CD4-positive, alpha-beta T cell (primary cell): ENCODE results near the gene TXLNA. TPM values are rescaled to one million over a fixed set of nuclear protein-coding genes. Genes with fewer than 3 reads are reported as not detected.

Experiments
- ATAC-seq: fragments of 200-7000 bp; cut with Tn5 transposase; one replicate; pipeline ENCODE4 v1.10.0; 2022; ENCODE audit warnings: mild to moderate bottlenecking; ENCODE audit not compliant: poor library complexity
- CTCF ChIA-PET: fragments of 350-600 bp; sonication (Branson Sonifier 250); formaldehyde crosslinking; loops from one replicate; lab custom pipeline; 2021; ENCODE audit warnings: antibody characterized with exemption, inconsistent platforms; lab: Charles Lee
- POLR2A ChIA-PET: fragments of 350-600 bp; sonication (Branson Sonifier 250); formaldehyde crosslinking; loops from one replicate; lab custom pipeline; 2021; ENCODE audit warnings: antibody characterized with exemption, inconsistent platforms; lab: Charles Lee
- DNase-seq, 14 experiments: peaks; one replicate each; pipeline ENCODE4 v3.0.0-alpha.2; 2013 to 2020; ENCODE audit warnings: mixed read lengths in 2 of 14
- H3K27ac ChIP-seq, 2 donors: one replicate each; pipeline versions ENCODE4 v1.5.1 to v1.7.0; 2013; ENCODE audit warnings: low read length in 2 of 2, low read depth in 1 of 2, mild to moderate bottlenecking in 1 of 2
- H3K27me3 ChIP-seq, 2 experiments: 1 replicate in 1 of 2; 2 replicates in 1 of 2; pipeline versions ENCODE4 v1.6.1 to v1.7.0; 2013; ENCODE audit warnings: low read length in 2 of 2, control low read depth in 1 of 2, mild to moderate bottlenecking in 1 of 2, moderate library complexity in 1 of 2; ENCODE audit not compliant: insufficient read depth in 2 of 2, control insufficient read depth in 1 of 2
- H3K36me3 ChIP-seq: one replicate; pipeline ENCODE4 v1.6.1; 2013; ENCODE audit warnings: low read length, control low read depth; ENCODE audit not compliant: insufficient read depth
- H3K4me1 ChIP-seq: one replicate; pipeline ENCODE4 v1.6.1; 2013; ENCODE audit warnings: low read length, control low read depth; ENCODE audit not compliant: insufficient read depth
- H3K4me3 ChIP-seq: one replicate; pipeline ENCODE4 v1.5.1; 2013; ENCODE audit warnings: mild to moderate bottlenecking, low read length, moderate library complexity
- H3K9me3 ChIP-seq, 2 experiments: 1 replicate in 1 of 2; 2 replicates in 1 of 2; pipeline versions ENCODE4 v1.6.1 to v1.7.0; 2013; ENCODE audit warnings: low read length in 2 of 2, mild to moderate bottlenecking in 2 of 2, control low read depth in 1 of 2, moderate library complexity in 1 of 2; ENCODE audit not compliant: control insufficient read depth in 1 of 2, insufficient read depth in 1 of 2
- H3K27ac Mint-ChIP-seq: one replicate; pipeline ENCODE4 v1.8.0; 2020; ENCODE audit warnings: mixed read lengths
- H3K27me3 Mint-ChIP-seq: one replicate; pipeline ENCODE4 v1.8.0; 2021; ENCODE audit warnings: mixed read lengths
- H3K36me3 Mint-ChIP-seq: one replicate; pipeline ENCODE4 v1.8.0; 2021; ENCODE audit warnings: low read depth, mixed read lengths
- H3K4me1 Mint-ChIP-seq: one replicate; pipeline ENCODE4 v1.8.0; 2021; ENCODE audit warnings: low read depth, mixed read lengths
- H3K4me3 Mint-ChIP-seq: one replicate; pipeline ENCODE4 v1.8.0; 2020; ENCODE audit warnings: mild to moderate bottlenecking, mixed read lengths
- H3K9me3 Mint-ChIP-seq: one replicate; pipeline ENCODE4 v1.8.0; 2020; ENCODE audit warnings: mixed read lengths
- intact Hi-C, 2 experiments: fragments of 100-400 bp; cut with DNase I in 1 of 2; cut with micrococcal nuclease in 1 of 2; formaldehyde crosslinking; loops; one replicate each; pipeline versions ENCODE4 v1.15.1 to v1.9.0; 2023 to 2025; cut with DNase I, micrococcal nuclease
- total RNA-seq, 174 experiments: library from RNA in 2 of 174; stranded (reverse) in 2 of 174; gene quantifications; one replicate each; pipeline ENCODE4 v1.2.3 and lab custom pipeline; 2021 to 2026
- TF ChIP-seq, protein P1 (sequence below): fragments of 200-600 bp; IDR thresholded peaks from one replicate; pipeline ENCODE4 v1.8.0; 2022; ENCODE audit warnings: antibody characterized with exemption, mild to moderate bottlenecking

The TXLNA gene
- total RNA-seq, 2 experiments from 2014 or later, result 6.3 to 6.4 TPM

GRCh38 chr1:32194984-32195383, 15.5 kb downstream of the TXLNA start:
- Histone ChIP-seq H3K27me3 (no peaks in the 10 kb centered on the region), H3K4me1 (peaks cover 44% of the 10 kb centered on the region), H3K27ac (no peak overlapping the region), H3K36me3 (peaks cover 78% of the 10 kb centered on the region), H3K9me3 (no peaks in the 10 kb centered on the region), H3K4me3 (no peak overlapping the region)
- Mint-ChIP-seq H3K4me3 (no peak overlapping the region), H3K9me3 (no peaks in the 10 kb centered on the region), H3K36me3 (peaks cover 71% of the 10 kb centered on the region), H3K27ac (no peak overlapping the region), H3K4me1 (peaks cover 44% of the 10 kb centered on the region), H3K27me3 (no peaks in the 10 kb centered on the region)
- ChIA-PET CTCF (no interaction called here), POLR2A (interaction anchor here (1.3 to 3.9 kb wide), 3 partner anchors 11 to 97 kb away, joined by 3 to 10 read pairs (median 3); partner anchors contain the start of genes DCDC2B, HDAC1 and IQCC)
- TF ChIP-seq, protein P1, sequence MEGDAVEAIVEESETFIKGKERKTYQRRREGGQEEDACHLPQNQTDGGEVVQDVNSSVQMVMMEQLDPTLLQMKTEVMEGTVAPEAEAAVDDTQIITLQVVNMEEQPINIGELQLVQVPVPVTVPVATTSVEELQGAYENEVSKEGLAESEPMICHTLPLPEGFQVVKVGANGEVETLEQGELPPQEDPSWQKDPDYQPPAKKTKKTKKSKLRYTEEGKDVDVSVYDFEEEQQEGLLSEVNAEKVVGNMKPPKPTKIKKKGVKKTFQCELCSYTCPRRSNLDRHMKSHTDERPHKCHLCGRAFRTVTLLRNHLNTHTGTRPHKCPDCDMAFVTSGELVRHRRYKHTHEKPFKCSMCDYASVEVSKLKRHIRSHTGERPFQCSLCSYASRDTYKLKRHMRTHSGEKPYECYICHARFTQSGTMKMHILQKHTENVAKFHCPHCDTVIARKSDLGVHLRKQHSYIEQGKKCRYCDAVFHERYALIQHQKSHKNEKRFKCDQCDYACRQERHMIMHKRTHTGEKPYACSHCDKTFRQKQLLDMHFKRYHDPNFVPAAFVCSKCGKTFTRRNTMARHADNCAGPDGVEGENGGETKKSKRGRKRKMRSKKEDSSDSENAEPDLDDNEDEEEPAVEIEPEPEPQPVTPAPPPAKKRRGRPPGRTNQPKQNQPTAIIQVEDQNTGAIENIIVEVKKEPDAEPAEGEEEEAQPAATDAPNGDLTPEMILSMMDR, result no peak
- ATAC-seq (no peak), DNase-seq (no peak)
- intact Hi-C loops, result no loop called here

GRCh38 chr1:32195531-32195930, 16.1 kb downstream of the TXLNA start:
- ATAC-seq (no peak), DNase-seq (no peak)
- Histone ChIP-seq H3K4me3 (no peak overlapping the region), H3K27me3 (no peaks in the 10 kb centered on the region), H3K4me1 (peaks cover 49% of the 10 kb centered on the region), H3K9me3 (no peaks in the 10 kb centered on the region), H3K36me3 (peaks cover 73% of the 10 kb centered on the region), H3K27ac (no peak overlapping the region)
- Mint-ChIP-seq H3K4me1 (peaks cover 49% of the 10 kb centered on the region), H3K4me3 (no peak overlapping the region), H3K36me3 (peaks cover 70% of the 10 kb centered on the region), H3K27me3 (no peaks in the 10 kb centered on the region), H3K27ac (no peak overlapping the region), H3K9me3 (no peaks in the 10 kb centered on the region)
- ChIA-PET CTCF (no interaction called here), POLR2A (interaction anchor here (0.8 to 3.9 kb wide), 6 partner anchors 10 to 171 kb away, joined by 3 to 17 read pairs (median 4); partner anchors contain the start of genes DCDC2B, HDAC1, IQCC and MARCKSL1)
- intact Hi-C loops, result no loop called here
- TF ChIP-seq, protein P1, result no peak

DNA sequence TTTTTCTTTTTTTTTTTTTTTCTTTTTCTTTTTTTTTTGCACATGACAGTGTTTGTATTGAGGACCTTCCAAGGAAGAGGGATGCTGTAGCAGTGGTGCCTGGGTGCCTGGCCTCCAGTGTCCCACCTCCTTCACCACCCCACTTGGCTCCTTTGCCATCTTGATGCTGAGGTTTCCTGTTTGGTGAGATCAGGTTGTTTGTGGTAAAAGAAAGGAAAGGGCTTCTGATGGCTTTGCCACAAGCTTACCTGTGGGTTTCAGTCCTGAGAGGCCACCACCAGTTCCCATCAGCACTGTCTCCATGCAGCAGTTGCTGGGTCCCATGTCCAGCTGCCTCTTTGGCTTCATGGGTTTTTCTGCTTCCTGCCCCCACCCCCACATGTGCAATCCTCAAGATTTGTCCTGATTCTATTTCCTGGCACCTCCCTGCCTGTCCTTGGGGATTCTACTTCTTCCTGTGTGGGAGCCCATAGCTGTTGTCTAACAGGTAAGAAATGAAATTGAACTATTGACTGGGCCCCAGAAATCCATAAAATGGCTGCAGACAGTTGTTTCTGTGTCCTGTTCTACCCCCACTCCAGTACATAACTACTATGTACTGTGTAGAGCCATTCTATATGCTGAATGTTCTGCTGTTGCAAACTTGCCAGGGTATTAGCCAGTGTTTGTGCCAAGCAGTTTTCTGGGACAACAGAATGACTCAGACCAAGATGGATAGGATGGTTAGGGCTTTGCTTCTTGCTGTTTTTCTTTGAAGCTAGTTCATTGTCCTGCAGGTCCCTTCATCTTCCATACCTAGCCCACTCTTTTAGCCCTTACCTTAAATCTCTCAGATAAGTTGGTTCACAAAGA, 16.7 kb downstream of the TXLNA start:
- peak in 3 of 14 experiments; percentile 46 to 61 (median 46) for DNase-seq
- H3K4me3 ChIP-seq, result no peak overlapping the region

More for the DNA sequence above, 16.7 kb downstream of the TXLNA start:
- peaks cover 67% of the 10 kb centered on the region for H3K36me3 ChIP-seq
- H3K4me1 ChIP-seq, result peaks cover 56% of the 10 kb centered on the region
- H3K27ac ChIP-seq, result no peak overlapping the region
- intact Hi-C loops, result no loop called here
- H3K9me3 ChIP-seq, result no peaks in the 10 kb centered on the region
- H3K36me3 Mint-ChIP-seq, result peaks cover 65% of the 10 kb centered on the region
- peak overlapping the region; percentile 65 for H3K27ac Mint-ChIP-seq
- H3K9me3 Mint-ChIP-seq, result no peaks in the 10 kb centered on the region
- TF ChIP-seq, protein P1, result no peak
- ChIA-PET POLR2A (interaction anchor here (0.8 to 3.9 kb wide), 8 partner anchors 9 to 170 kb away, joined by 3 to 17 read pairs (median 4); partner anchors contain the start of genes DCDC2B, HDAC1, IQCC and KPNA6), CTCF (no interaction called here)
- peaks cover 50% of the 10 kb centered on the region for H3K4me1 Mint-ChIP-seq
- H3K4me3 Mint-ChIP-seq, result peak overlapping the region; percentile 45
- ATAC-seq, result no peak
- H3K27me3 Mint-ChIP-seq, result no peaks in the 10 kb centered on the region
- no peaks in the 10 kb centered on the region for H3K27me3 ChIP-seq
